ENCODE measurements around the gene NR1H3. TPM values are rescaled to one million over a fixed set of nuclear protein-coding genes. Genes with fewer than 3 reads are reported as not detected.

Gene NR1H3
- total and polyA plus RNA-seq, 10 of the 15 experiments (the other 5 are each of a cell fraction or from before 2014, with no cell fraction given): 2.6 to 8.9 (median 4.5) TPM

DNA sequence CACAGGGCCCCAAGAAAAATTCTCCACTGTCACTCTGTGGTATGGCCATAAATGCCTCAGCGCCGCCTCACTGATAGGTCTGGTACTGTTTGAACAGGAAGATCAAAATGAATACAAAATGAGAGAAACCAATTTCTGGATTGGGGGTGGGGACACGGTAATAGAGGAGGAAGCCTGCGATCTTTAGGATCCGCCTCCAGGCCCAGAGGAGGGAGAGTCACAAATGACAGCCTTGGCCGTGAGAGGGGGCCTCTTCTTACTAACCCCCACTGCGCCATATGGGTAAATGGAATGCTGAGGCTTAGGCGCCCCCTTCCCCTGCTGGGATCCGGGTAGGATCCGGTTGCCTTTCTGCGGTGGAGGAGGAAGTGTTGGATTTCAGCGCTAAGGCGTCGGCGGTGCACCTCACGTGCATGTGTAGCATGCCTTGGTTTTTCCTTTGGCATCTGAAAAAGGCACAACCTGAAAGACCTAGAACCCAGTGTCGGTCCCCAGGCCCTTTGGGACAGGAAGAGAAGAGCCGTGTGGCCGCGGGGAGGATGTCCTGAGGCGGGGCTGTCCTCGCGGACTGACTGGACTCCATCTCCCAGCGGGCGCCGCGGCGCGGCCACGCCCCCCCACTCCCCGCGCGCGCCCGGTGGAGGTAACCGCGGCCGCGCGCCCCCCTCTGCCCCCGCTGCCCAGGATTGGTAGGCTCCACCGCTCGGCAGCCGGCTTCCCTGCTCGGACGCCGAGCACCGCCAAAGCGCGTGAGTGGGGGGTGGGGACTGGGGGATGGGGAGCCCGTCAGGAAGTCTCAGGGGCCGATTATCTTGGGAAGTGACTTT is 11.4 kb downstream of the NR1H3 start (continued):
- TF ChIP-seq CREB1 (IDR thresholded peaks at IDR 0.05; ENCODE audit: low read depth): peak; percentile 59; the same call in 1 of the 2 replicates
- no peak; the same call in 1 of the 2 replicates for TF ChIP-seq DPF2 (IDR thresholded peaks at IDR 0.05)
- TF ChIP-seq RB1 (IDR thresholded peaks at IDR 0.05; ENCODE audit: borderline replicate concordance): peak; percentile 36; the same call in 1 of the 2 replicates
- peak; percentile 21; the same call in 1 of the 2 replicates for TF ChIP-seq SPI1 (IDR thresholded peaks at IDR 0.05; ENCODE audit: borderline replicate concordance, insufficient read depth, low read depth, low read length)
- no peak for TF ChIP-seq KDM1A (IDR thresholded peaks at IDR 0.05; ENCODE audit: borderline replicate concordance)
- peak in 1 of 2 experiments; percentile 66; a peak in 2 of 4 replicates for TF ChIP-seq SRF (IDR thresholded peaks at IDR 0.05; ENCODE audit: low read depth in 2 of 2, low read length in 2 of 2)
- TF ChIP-seq ASH2L (IDR thresholded peaks at IDR 0.05; ENCODE audit: borderline replicate concordance, low read depth): no peak
- no peak for TF ChIP-seq SREBF2 (IDR thresholded peaks at IDR 0.05; ENCODE audit: low read length)
- TF ChIP-seq NR2C2 (IDR thresholded peaks at IDR 0.05; ENCODE audit: borderline replicate concordance, control insufficient read depth, insufficient read length, low read depth): no peak
- TF ChIP-seq, protein P1, sequence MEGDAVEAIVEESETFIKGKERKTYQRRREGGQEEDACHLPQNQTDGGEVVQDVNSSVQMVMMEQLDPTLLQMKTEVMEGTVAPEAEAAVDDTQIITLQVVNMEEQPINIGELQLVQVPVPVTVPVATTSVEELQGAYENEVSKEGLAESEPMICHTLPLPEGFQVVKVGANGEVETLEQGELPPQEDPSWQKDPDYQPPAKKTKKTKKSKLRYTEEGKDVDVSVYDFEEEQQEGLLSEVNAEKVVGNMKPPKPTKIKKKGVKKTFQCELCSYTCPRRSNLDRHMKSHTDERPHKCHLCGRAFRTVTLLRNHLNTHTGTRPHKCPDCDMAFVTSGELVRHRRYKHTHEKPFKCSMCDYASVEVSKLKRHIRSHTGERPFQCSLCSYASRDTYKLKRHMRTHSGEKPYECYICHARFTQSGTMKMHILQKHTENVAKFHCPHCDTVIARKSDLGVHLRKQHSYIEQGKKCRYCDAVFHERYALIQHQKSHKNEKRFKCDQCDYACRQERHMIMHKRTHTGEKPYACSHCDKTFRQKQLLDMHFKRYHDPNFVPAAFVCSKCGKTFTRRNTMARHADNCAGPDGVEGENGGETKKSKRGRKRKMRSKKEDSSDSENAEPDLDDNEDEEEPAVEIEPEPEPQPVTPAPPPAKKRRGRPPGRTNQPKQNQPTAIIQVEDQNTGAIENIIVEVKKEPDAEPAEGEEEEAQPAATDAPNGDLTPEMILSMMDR (IDR thresholded peaks at IDR 0.05 in 2 of 3, conservative IDR thresholded peaks at IDR 0.05 in 1 of 3; ENCODE audit: control insufficient read depth in 2 of 3, extremely low read depth in 1 of 3, insufficient read depth in 1 of 3, low read depth in 3 of 3, low read length in 3 of 3): 0 out of 6 replicates have a peak, but pooled peaks of 1 of the 3 experiments have one; percentile 20
- no peak for TF ChIP-seq TARDBP (IDR thresholded peaks at IDR 0.05; ENCODE audit: borderline replicate concordance)
- TF ChIP-seq, protein P2, sequence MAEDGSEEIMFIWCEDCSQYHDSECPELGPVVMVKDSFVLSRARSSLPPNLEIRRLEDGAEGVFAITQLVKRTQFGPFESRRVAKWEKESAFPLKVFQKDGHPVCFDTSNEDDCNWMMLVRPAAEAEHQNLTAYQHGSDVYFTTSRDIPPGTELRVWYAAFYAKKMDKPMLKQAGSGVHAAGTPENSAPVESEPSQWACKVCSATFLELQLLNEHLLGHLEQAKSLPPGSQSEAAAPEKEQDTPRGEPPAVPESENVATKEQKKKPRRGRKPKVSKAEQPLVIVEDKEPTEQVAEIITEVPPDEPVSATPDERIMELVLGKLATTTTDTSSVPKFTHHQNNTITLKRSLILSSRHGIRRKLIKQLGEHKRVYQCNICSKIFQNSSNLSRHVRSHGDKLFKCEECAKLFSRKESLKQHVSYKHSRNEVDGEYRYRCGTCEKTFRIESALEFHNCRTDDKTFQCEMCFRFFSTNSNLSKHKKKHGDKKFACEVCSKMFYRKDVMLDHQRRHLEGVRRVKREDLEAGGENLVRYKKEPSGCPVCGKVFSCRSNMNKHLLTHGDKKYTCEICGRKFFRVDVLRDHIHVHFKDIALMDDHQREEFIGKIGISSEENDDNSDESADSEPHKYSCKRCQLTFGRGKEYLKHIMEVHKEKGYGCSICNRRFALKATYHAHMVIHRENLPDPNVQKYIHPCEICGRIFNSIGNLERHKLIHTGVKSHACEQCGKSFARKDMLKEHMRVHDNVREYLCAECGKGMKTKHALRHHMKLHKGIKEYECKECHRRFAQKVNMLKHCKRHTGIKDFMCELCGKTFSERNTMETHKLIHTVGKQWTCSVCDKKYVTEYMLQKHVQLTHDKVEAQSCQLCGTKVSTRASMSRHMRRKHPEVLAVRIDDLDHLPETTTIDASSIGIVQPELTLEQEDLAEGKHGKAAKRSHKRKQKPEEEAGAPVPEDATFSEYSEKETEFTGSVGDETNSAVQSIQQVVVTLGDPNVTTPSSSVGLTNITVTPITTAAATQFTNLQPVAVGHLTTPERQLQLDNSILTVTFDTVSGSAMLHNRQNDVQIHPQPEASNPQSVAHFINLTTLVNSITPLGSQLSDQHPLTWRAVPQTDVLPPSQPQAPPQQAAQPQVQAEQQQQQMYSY (CRISPR knock-in tag; IDR thresholded peaks at IDR 0.05): no peak
- peak; percentile 74 for TF ChIP-seq HDGF (IDR thresholded peaks at IDR 0.05)
- TF ChIP-seq RAD51 (IDR thresholded peaks at IDR 0.05): no peak
- no peak for TF ChIP-seq PAX8 (IDR thresholded peaks at IDR 0.05)
- no peak for TF ChIP-seq ZNF592 (IDR thresholded peaks at IDR 0.05)
- peak; percentile 81 for TF ChIP-seq NBN (IDR thresholded peaks at IDR 0.05)
- TF ChIP-seq RCOR1 (conservative IDR thresholded peaks at IDR 0.05; ENCODE audit: low read depth, low read length): no peak
- TF ChIP-seq RUNX3 (IDR thresholded peaks at IDR 0.05; ENCODE audit: low read length): no peak; the same call in none of the 2 replicates

Data from GM12878 (cell line).